Activated CD4-positive, alpha-beta T cell treated with anti-CD3 and anti-CD28 coated beads for 1 hour (primary cell): ENCODE results near the gene PIEZO1.

Source experiments
- DNase-seq: peaks from one replicate; pipeline ENCODE4 v3.0.0-alpha.2; 2020

The PIEZO1 gene

GRCh38 chr16:88764913-88765349, 20.1 kb downstream of the PIEZO1 start:
- DNase-seq: no peak

- no peak for DNase-seq
Measured at GRCh38 chr16:88764080-88764479, 20.9 kb downstream of the PIEZO1 start.

GRCh38 chr16:88763502-88764053, 21.4 kb downstream of the PIEZO1 start:
- DNase-seq: no peak

- no peak for DNase-seq
Measured at GRCh38 chr16:88762941-88763340, 22.1 kb downstream of the PIEZO1 start.

GRCh38 chr16:88762258-88762870, 22.7 kb downstream of the PIEZO1 start:
- DNase-seq: no peak

GRCh38 chr16:88761830-88762229, 23.2 kb downstream of the PIEZO1 start:
- no peak for DNase-seq

GRCh38 chr16:88761143-88761534, 23.9 kb downstream of the PIEZO1 start:
- no peak for DNase-seq

GRCh38 chr16:88760424-88761142, 24.4 kb downstream of the PIEZO1 start:
- no peak for DNase-seq

GRCh38 chr16:88759976-88760350, 25.1 kb downstream of the PIEZO1 start:
- DNase-seq: no peak

- no peak for DNase-seq
Measured at GRCh38 chr16:88759245-88759975, 25.6 kb downstream of the PIEZO1 start.

- DNase-seq: no peak
Measured at GRCh38 chr16:88758944-88759244, 26.1 kb downstream of the PIEZO1 start.

- DNase-seq: no peak
Measured at GRCh38 chr16:88758227-88758943, 26.6 kb downstream of the PIEZO1 start.

GRCh38 chr16:88755745-88756443, 29.1 kb downstream of the PIEZO1 start:
- no peak for DNase-seq

- DNase-seq: no peak
Measured at GRCh38 chr16:88754912-88755744, 29.9 kb downstream of the PIEZO1 start.

- no peak for DNase-seq
Measured at GRCh38 chr16:88754109-88754911, 30.7 kb downstream of the PIEZO1 start.

GRCh38 chr16:88753602-88754001, 31.4 kb downstream of the PIEZO1 start:
- DNase-seq: no peak

GRCh38 chr16:88753191-88753590, 31.8 kb downstream of the PIEZO1 start:
- DNase-seq: no peak

GRCh38 chr16:88752386-88753002, 32.5 kb downstream of the PIEZO1 start:
- no peak for DNase-seq

GRCh38 chr16:88750854-88751253, 34.2 kb downstream of the PIEZO1 start:
- DNase-seq: no peak

- no peak for DNase-seq
Measured at GRCh38 chr16:88749358-88749757, 35.7 kb downstream of the PIEZO1 start.
